Measurements from ENCODE around the gene KCNMB1. TPM values are rescaled to one million over a fixed set of nuclear protein-coding genes. Genes with fewer than 3 reads are reported as not detected.

The KCNMB1 gene
- total and polyA plus RNA-seq, 2 of the 13 experiments (the other 11 are each of a cell fraction or from before 2014, with no cell fraction given) = not detected

DNA sequence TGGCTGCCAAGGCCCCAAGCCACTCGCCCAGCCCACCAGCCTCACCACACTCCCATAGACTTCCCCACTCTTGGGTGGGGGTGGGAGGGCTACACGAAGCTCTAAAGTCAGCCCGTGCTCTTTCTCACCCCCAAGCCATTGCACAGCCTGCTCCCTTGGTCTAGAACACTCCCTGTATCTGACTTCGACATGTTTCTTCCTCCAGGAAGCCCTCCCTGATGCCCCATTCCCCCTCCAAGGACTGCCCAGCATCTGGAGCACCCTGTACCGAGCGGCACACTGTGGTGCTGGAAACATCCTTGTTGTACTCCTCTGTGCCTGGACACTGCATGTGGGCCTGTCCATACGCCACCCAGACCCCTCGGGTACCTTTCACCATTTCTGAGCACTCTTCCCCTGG lies 49.4 kb upstream of the KCNMB1 start:
- no peaks in the 10 kb centered on the region for H4K20me1 ChIP-seq (ENCODE audit: insufficient read depth, low read length)
- in situ Hi-C loops (cut with HindIII; ENCODE audit: extremely low pct_ligation_motif_present, low pct_unique_long_range_greater_than_20kb) (no loop called here), intact Hi-C loops (cut with micrococcal nuclease; ENCODE audit: unreplicated experiment) (no loop called here)
- H3K36me3 ChIP-seq (replicated peaks in 1 of 2; ENCODE audit: control insufficient read depth in 1 of 2, insufficient read depth in 2 of 2, low read length in 2 of 2) = no peaks in the 10 kb centered on the region
- H3K79me2 ChIP-seq (ENCODE audit: insufficient read depth, low read length) = no peaks in the 10 kb centered on the region
- FAIRE-seq (no peak), DNase-seq (ENCODE audit: low spot score) (no peak), ATAC-seq (no peak)
- no peak overlapping the region for H2AFZ ChIP-seq (ENCODE audit: low read length)
- H3K4me1 ChIP-seq (ENCODE audit: insufficient read depth, low read length) = no peaks in the 10 kb centered on the region
- no peak overlapping the region for H3K4me2 ChIP-seq (ENCODE audit: low read depth, low read length)
- no peak overlapping the region for H3K27ac ChIP-seq (ENCODE audit: extremely low read length, insufficient read depth, low read length)
- no peaks in the 10 kb centered on the region for H3K9me3 ChIP-seq (ENCODE audit: low read length)
- H3K4me3 ChIP-seq (replicated peaks in 1 of 3; ENCODE audit: insufficient read depth in 1 of 3, low read depth in 2 of 3, low read length in 3 of 3) = no peak overlapping the region
- 7% methylated on average over 8 of the region's 8 CpGs for WGBS (ENCODE audit: low lambda C conversion rate)
- H3K9ac ChIP-seq (ENCODE audit: insufficient read depth, low read depth, low read length) = no peak overlapping the region
- no TSS peak for BruUV-seq (replicated peaks)
- TF ChIP-seq GTF2F1 (IDR thresholded peaks at IDR 0.05; ENCODE audit: low read length) = no peak
- TF ChIP-seq ZFX (CRISPR knock-in tag; IDR thresholded peaks at IDR 0.05; ENCODE audit: low read depth) = no peak
- TF ChIP-seq, protein P1, sequence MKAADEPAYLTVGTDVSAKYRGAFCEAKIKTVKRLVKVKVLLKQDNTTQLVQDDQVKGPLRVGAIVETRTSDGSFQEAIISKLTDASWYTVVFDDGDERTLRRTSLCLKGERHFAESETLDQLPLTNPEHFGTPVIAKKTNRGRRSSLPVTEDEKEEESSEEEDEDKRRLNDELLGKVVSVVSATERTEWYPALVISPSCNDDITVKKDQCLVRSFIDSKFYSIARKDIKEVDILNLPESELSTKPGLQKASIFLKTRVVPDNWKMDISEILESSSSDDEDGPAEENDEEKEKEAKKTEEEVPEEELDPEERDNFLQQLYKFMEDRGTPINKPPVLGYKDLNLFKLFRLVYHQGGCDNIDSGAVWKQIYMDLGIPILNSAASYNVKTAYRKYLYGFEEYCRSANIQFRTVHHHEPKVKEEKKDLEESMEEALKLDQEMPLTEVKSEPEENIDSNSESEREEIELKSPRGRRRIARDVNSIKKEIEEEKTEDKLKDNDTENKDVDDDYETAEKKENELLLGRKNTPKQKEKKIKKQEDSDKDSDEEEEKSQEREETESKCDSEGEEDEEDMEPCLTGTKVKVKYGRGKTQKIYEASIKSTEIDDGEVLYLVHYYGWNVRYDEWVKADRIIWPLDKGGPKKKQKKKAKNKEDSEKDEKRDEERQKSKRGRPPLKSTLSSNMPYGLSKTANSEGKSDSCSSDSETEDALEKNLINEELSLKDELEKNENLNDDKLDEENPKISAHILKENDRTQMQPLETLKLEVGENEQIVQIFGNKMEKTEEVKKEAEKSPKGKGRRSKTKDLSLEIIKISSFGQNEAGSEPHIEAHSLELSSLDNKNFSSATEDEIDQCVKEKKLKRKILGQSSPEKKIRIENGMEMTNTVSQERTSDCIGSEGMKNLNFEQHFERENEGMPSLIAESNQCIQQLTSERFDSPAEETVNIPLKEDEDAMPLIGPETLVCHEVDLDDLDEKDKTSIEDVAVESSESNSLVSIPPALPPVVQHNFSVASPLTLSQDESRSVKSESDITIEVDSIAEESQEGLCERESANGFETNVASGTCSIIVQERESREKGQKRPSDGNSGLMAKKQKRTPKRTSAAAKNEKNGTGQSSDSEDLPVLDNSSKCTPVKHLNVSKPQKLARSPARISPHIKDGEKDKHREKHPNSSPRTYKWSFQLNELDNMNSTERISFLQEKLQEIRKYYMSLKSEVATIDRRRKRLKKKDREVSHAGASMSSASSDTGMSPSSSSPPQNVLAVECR (CRISPR knock-in tag; IDR thresholded peaks at IDR 0.05; ENCODE audit: borderline replicate concordance) = no peak
- TF ChIP-seq NFE2L2 (IDR thresholded peaks at IDR 0.05; ENCODE audit: low read length) = no peak
- TF ChIP-seq DZIP1 (CRISPR knock-in tag; IDR thresholded peaks at IDR 0.05) = no peak
- TF ChIP-seq SIN3B (IDR thresholded peaks at IDR 0.05; ENCODE audit: low read length) = no peak
- TF ChIP-seq ZNF30 (CRISPR knock-in tag; IDR thresholded peaks at IDR 0.05) = no peak
- TF ChIP-seq ZEB1 (IDR thresholded peaks at IDR 0.05; ENCODE audit: insufficient replicate concordance, low read depth) = no peak
- no peak for TF ChIP-seq SNAPC5 (CRISPR knock-in tag; IDR thresholded peaks at IDR 0.05; ENCODE audit: borderline replicate concordance)
- no peak for TF ChIP-seq ZNF780A (CRISPR knock-in tag; IDR thresholded peaks at IDR 0.05)
- no peak for TF ChIP-seq ZNF710 (CRISPR knock-in tag; IDR thresholded peaks at IDR 0.05; ENCODE audit: borderline replicate concordance)
- no peak for TF ChIP-seq ZBTB7B (CRISPR knock-in tag; IDR thresholded peaks at IDR 0.05)
- no peak for TF ChIP-seq TSC22D2 (CRISPR knock-in tag; IDR thresholded peaks at IDR 0.05; ENCODE audit: borderline replicate concordance)
- no peak for TF ChIP-seq CCAR2 (optimal IDR thresholded peaks at IDR 0.05; ENCODE audit: low read depth, low read length)
- no peak for TF ChIP-seq ZNF251 (CRISPR knock-in tag; IDR thresholded peaks at IDR 0.05)
- TF ChIP-seq SPEN (CRISPR knock-in tag; IDR thresholded peaks at IDR 0.05; ENCODE audit: low read depth) = no peak
- no peak for TF ChIP-seq ZNF547 (CRISPR knock-in tag; IDR thresholded peaks at IDR 0.05)
- H3K27me3 ChIP-seq (ENCODE audit: control insufficient read depth in 1 of 2, insufficient read depth in 2 of 2, low read length in 2 of 2) = peaks cover 0 to 22% of the 10 kb centered on the region in 2 experiments; a peak in 4 of 5 replicates
- ChIA-PET POLR2A (no interaction called here), CTCF (ENCODE audit: low intra/inter-chr PET ratio, low total read pairs) (no interaction called here)
